Measurements from ENCODE around the gene MINDY4.

MINDY4 gene

DNA sequence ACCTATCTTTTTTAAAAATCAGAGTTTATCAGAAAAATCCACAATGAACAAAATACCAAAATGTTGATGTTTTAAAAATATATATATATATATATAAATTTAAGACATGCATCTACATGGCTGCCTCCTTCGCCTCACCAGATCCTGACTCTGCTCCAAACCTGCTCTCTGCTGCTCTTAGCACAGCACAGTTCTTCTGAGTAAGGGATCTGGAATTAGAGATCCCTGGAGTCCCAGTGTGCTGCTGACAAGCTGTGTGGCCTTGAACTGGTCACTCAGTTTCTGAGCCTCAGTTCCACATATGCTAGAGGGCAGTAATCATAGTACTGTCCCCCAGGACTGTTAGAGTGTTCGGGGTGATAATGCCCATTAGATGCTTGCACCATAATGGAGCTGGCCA, 87.4 kb downstream of the MINDY4 start:
- DNase-seq = no peak

GRCh38 chr7:30859202-30859939, 88.2 kb downstream of the MINDY4 start:
- no peak for DNase-seq

DNA sequence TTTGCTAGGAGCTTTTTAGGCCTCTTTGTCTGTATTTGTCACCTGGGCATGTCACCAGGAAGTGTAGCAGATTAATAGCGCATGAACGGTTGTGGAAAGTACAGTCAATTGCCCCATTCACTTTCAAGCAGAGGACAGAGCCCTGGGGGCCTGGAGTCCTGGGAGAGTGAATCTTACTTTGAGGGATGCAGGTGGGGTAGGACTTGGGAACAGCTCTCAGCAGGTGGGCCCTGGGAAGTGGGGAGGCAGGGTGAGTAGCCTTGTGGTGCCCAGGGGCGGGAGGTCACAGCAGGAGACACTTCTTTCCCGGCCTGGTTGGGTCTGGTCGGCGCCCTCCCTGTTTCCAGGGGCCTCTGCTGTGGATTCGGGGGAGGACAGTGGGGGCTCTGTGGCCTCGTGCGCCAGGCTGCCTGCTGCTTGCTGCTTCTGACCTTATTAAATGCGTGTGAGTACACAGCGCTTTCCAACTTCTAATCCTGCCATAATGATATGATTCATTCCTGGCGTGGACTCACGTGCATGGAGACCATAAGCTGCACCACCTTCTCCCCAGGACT, 88.8 kb downstream of the MINDY4 start:
- no peak for DNase-seq

DNA sequence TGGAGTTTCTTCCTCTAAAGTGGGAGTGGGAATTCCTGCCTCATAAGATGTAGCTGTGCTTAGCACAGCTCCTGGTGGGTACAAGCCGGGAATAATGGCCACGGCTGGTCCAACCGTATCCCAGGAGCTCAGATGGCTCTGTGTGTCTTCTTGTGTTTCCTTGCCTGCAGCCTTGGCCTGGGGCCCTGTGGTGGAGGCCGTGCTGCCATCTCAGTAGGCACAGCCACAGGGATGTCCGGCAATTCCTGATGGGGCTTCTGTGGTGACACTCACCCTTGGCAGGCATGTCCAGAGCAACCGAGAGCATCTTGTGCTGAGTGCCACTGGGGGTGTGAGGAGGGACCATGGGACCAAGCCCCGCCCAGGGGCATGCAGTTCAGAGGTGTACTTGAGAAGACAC, 90.4 kb downstream of the MINDY4 start:
- no peak for DNase-seq

DNA sequence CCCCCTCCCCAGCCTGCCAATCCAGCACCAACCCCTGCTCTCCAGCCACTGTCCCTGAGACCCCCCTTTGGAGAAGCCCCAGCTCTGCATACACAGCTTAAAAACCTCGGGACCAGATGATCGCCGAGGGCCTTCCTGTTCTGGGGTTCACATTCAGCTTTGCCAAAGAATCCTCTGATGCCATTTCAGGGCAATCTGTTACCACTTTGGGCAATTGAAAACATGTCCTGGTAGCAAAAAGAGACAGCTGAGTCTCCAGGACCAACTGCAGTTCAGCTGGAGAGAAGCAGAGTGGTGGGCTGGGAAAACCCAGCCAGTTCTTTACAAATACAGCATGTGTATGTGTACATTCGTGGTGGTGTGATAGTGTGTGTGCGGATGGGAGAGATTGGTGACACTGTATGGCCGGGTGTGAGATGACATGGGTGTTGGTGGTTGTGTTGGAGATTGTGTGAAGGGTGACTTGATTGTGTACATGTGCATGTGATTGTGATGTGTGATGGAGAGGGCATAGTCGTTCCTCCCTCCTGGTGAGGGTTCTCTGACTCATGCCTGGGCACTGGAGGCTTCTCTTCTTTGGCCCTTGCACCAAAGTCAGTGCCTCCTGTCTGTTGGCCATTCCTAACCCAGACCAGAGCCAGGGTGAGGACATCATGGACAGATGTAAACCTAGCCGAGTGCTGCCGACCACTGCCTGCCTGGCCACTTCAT, 91.9 kb downstream of the MINDY4 start:
- no peak for DNase-seq

DNA sequence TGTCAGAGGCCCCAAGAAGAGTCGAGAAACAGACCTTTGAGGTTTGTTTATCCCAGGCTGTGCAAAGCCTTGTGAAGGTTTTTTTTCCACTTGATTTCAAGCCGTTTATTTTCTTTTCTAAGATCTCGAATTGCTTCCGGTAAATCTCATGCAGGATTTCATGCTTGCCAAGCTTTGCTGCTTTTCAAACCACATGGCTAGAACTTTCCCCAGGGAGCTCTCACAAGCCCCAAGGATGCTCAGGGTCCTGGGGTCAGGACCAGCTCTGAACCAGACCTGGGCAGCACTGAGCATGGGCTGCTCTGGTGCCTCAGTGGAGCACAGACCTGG, 92.5 kb downstream of the MINDY4 start:
- DNase-seq = no peak

- DNase-seq = no peak
Measured at GRCh38 chr7:30864101-30864500, 92.9 kb downstream of the MINDY4 start.

DNA sequence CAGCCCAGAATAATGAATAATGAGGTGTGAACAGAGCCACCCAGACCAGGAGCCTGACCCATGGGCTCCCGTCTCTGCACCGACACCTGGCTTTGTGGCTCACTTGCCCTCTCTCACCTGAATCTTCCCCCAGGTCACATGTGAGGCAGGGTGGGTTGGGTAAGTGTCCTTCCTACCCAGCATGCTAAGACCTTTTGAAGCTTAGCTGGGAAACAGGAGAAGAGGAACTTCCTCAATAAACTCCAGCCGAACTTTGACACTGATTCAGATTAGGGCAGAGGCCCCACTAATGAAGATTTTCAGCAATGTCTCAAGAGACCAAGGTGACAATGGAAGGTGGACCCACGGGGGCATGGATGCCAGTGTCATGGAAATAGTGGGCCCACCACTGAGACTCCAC, 93.9 kb downstream of the MINDY4 start:
- no peak for DNase-seq

GRCh38 chr7:30865821-30866220, 94.6 kb downstream of the MINDY4 start:
- no peak for DNase-seq

- DNase-seq = no peak
Measured at GRCh38 chr7:30866939-30867338, 95.7 kb downstream of the MINDY4 start.

DNA sequence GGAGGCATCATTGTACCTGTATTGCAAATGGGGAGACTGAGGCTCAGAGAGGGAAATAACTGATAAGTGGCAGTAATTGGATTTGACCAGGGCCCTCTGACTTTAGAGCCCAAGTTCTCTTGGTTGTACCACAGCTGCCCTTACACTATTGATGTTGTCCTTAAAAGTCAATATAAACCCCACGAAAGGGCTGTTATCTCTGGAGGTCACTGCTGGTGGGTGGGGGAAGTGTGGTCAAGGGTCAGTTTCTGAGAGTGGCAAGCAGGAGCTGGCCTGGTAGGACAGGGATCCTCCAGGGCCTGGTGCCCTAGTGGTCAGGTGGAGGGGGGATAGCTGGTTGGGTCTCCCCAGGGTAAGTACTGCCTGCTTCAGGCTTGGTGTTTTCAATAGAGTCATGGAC, 96.3 kb downstream of the MINDY4 start:
- no peak for DNase-seq

DNA sequence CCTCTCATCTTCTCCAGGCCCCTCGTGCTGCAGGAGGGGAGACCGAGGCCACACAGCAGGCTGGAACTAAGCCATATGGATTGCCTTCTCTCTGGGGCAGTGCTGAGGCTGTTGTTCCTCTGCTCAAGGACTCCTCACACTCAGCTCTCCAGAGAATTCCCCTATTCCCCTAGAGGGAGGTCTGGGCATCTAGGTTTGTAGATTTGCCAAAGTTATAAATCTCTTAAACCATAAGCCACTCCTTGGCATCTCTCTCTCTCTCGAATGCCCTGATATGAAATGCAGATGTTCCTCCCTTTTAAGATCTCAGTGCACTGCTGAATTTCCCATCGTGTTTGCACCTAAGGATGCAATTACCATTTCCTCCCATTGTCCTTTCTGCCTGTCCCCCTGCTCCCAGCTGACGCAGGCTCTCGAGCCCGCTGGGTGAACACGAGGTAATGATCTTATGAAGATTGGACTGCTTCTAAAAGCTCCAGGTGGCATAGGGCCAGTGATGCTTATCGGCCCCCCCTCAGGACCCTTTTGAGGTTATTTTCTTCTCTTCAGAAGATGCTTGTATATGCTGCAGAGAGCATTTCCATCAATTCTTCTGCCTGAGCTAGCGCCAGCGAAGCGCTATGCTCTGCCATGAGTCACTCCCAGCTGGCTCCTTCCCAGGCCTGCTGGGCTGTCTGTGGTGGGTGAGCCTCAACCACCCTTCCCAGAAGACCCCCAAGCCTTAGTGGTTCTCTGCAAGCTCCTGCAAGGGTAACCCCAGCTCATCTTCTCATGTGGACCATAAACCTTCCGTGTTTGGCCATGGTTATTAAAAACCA, 98.8 kb downstream of the MINDY4 start:
- DNase-seq = no peak

DNA sequence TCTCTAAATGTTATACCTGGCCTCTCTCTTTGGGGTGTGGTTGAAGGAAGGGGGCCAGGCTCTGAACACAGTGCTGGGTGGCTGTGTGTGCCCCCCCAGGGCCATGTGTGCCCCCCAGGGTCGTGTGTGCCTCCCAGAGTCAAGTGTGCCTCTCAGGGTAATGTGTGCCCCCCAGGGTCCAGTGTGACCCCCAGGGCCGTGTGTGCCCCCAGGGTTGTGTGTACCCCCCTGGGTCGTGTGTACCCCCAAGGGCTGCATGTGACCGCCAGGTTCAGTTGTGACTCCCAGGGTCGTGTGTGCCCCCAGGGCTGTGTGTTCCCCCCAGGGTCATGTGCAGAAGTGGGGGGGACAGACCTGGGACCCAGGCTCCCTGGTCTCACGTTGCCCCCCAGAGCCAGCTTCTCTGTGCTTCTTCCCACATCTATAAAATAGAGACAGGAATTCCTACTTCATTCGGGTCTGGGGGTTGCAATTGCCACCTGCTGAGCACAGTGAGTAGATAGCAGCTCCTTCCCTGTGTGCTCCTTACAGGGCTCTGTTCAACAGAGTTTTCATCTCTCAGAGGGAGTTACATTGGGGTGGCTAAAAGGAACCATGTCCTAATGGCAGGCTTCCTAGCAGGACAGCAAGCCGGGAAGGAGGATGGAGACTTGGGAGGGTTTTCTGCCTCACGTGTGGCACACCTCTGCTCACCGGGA, 99.8 kb downstream of the MINDY4 start:
- no peak for DNase-seq

DNA sequence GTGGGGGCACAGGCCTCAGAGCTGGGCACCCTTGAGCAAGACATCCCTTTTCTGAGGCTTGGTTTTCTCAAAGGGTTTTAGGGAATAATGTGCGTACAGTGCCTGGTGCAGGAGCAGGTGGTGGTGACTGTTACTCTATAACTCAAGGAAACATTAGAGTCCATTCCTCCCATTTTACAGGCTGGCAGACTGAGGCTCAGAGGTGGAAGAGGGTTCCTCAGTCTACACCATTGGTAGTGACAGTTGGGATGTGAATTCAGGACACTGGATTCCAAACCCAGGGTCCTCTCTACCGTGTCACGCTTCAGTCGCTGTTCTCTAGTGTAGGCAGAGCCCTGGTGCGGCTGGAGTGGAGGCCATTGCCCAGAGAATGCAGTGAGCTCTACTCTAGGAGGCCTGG, 100.4 kb downstream of the MINDY4 start:
- DNase-seq = no peak

DNA sequence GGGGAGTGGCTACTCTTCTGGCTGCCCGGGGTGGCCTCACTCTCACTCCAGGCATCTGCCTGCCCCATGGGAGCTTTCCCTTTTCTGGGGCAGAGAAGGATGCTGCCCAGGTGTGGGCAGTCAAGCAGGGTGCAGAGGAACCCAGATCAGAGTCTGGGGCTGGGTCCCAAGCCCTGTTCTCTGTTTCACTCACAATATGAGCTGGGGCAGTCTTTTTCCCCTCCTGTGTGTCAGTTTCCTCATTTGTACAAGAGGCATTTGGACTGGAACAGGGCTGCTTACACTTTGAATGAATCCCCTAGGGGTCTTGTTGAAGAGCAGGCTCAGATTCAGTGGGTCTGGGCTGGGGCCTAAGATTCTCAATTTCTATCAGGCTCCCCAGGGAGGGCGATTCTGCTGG, 102.0 kb downstream of the MINDY4 start:
- DNase-seq = no peak

- no peak for DNase-seq
Measured at GRCh38 chr7:30873656-30874055, 102.4 kb downstream of the MINDY4 start.

DNA sequence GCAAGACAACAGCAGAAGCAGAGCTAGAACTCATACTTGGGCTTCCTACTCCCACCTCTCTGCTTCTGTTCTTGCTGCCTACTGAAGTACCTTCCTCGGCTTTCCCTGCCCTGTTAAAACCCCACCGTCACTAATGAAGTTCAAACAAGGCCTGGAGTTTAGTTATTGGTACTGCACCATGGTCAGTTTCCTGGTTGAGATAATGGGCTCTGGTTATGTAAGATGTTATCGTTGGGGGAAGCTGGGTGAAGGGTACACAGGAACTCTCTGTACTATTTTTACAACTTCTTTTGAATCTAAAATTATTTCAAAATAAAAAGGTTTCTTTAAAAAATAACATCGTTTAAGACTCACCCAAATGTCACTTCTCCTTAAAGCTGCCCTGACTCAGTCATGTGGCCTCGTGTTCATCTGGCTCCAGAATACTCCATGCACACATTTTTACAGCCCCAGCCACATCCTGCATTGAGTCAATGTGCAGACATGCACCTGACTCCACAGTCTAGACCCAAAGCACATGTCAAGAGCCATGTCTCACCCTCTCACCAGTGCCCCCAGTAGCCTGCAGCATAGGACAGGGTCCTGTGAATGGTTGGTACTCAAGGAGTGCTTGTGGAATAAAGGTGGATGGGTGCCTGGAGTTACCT, 103.6 kb downstream of the MINDY4 start:
- DNase-seq = no peak

GRCh38 chr7:30877015-30877769, 106.0 kb downstream of the MINDY4 start:
- DNase-seq = no peak

- DNase-seq = no peak
Measured at GRCh38 chr7:30877993-30878392, 106.8 kb downstream of the MINDY4 start.

GRCh38 chr7:30879139-30880124, 108.2 kb downstream of the MINDY4 start:
- no peak for DNase-seq
